T-helper 1 cell (primary cell): ENCODE measurements around the gene MACROH2A2.
"Not testable (repeated sequence)": the region's sequence is repeated elsewhere in the genome, so short reads cannot be mapped to it uniquely, and the experiment has no call there.

Experiments
- DNase-seq, 5 donors: peaks; one replicate each; pipeline ENCODE4 v3.0.0-alpha.2; 2012 to 2020

The MACROH2A2 gene

DNA sequence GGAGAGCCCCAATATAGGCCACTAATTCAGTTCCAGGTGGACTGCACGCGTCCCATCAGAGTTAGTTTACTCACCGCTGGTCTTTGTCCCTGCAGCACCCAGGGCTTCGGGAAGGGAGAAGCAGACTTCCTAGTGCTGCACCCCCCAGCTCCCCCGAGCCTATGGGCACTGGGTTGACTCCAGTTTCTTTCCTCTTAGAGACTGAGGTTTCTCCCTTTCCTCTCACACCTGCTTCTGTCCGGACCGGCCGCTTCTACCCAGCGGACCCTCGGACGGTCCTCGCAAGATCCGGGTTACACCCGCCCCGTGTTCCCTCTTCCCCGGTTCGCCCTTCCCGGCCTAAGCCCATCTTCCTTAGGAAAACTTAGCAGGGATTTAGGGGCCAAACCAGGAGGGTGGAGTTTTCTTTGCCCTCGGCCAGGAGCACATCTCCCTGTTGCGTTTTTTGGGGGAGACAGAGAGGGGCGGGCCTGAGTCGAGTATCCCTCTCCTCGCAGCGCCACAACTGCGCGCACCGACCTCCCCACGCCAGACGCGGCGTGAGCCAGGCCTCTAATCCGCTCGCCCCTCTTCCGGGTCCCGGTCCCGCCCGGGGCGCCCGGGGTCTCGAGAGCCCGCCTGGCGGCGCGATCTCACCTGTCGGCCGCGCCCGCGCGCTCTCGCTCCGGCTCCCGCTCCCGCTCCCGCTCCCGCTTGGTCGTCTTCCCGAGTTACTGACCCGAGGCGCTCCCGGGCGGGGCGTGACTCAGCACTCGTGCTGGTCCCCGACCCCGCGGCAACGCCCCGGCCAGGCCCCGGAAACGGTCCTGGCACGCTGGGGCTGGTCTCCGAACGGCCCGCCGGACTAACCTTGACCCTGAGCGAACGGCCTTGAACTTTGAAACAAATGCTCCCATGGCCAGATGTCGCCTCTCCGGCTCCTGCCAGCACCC lies 79.7 kb downstream of the MACROH2A2 start, which contains the start of gene AIFM2:
AIFM2 (minus strand) TSS at position 728 of the 932 bp plus-strand sequence. CDS start 8,741 bp downstream, outside the sequence.
- DNase-seq = peak in 3 of 5 donors; percentile 7 to 21 (median 17)

DNA sequence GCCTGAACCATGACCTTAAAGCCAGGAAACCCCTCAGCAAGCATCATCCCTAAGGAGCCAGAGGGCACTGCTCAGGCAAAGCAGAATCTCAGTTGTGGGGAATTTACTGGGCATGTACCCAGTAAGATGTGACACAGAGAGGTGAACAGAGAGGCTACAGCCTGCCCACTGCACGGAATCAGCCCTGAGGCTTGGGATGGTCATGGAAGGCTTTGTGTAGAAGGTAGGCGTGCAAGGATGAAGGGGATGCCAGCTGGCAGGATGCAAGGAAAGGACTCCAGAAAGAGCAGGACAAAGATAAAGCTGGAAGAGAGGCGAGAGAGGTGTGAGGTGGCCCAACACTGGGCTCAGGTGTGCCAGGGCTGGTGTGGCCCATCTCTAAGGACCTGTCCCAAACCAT lies 82.4 kb downstream of the MACROH2A2 start:
- no peak for DNase-seq

DNA sequence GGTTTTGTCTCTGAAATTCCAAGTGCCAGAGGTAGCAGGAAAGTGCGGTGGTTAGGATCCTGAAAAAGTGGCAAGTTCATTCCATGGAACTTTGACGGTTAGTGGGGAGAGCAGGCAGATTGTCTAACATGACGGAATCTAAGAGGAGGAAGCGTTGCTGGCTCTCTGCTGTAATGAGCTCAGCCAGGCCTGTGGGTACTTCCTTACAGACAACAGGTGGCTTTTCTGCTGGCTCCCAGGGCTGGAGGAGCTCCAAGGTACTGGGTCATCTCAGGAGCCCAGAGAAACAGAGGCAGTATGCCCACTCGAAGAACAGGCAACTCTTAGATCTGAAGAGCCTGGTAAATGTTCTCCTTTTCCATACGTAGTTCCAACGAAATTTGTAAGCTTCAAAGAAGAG lies 83.0 kb downstream of the MACROH2A2 start:
- no peak for DNase-seq

DNA sequence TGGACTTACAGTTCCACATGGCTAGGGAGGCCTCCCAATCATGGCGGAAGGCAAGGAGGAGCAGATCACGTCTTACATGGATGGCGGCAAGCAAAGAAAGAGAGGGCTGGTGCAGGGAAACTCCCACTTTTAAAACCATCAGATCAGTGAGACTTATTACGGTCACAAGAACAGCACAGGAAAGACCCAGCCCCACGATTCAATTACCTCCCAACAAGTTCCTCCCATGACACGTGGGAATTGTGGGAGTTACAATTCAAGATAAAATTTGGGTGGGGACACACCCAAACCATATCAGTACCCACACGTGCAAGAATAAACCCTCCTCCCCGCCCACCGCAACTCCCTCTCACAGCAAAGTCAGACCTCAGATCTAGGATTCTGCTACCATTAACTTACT lies 84.5 kb downstream of the MACROH2A2 start:
- no peak for DNase-seq

DNA sequence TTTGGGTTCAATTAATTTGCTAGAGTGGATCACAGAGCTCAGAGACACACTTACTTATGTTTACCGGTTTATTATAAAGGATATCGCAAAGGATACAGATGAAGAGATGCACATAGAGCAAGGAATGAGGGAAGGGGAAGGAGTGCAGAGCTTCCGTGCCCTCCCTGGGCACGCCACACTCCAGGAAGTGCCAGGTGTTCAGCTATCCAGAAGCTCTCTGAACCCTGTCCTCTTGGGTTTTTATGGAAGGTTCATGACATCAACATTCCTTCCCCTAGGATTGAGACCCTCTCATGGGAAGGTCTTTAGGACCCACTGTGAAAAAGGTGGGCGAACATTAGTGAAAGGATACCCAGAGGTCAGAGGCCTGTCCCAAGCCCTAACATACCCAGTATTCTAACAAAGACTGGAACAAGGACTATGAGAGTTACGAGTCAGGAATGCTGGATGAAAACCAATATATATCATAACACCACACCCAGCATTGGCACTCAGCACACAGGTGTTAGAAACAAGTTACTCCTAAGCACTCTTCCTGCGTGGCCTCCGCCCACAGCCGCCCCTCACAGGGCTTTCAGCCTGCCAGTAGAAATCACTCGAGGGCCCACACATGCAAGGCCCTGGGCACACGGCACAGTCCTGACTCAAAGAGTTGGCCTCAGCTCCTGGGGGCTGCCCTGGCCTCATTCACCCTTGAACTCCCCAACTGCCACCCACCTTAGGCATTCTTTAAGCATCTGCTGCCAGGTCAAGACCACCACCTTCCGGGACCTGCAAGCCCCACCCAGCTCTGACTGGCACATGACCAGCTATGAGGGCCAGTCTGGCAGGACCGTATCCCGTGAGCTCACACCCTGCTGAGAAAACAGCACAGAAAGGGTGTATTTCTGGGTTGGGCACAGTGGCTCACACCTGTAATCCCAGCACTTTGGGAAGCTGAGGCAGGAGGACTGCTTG lies 85.6 kb downstream of the MACROH2A2 start:
- no peak for DNase-seq

DNA sequence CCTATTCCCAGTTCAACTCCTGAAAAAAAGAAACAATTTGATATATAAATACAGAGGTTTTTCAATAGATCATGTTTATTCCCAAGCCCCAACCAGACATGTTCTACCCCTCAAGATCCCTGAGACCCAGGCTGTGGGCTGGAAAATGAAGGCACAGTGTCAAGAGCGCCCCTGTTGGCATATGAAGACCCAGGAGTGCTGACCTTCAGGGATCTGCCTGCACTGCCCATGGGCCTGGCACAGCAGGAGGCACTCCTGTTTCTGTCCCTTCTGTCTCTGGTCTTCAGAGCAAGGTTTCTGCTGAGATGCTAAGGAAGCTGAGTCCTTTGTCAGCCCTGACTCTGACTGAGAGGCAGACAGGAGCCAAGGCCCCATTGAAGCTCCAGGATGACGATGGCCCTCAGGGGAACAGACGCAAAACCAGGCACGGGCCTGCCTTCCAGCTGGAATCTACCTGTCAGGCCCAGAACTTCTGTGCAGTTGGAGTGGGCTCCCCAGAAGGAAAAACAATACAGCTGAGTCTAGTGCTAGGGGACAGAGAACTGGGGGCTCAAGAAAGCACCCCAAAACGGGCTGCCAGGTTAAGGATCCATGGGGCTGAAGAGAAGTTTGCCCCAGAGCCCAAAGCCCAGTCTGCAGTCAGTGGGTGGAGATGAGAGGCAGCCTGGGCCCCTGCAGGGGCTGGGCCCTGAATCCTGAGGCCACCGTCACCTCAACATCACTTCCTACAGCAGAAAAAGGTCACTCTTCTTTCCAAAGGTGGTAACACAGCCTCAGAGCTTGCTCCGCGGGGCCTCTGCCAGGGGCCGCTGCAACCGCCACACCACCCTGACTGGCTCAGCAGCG lies 86.7 kb downstream of the MACROH2A2 start:
- no peak for DNase-seq

DNA sequence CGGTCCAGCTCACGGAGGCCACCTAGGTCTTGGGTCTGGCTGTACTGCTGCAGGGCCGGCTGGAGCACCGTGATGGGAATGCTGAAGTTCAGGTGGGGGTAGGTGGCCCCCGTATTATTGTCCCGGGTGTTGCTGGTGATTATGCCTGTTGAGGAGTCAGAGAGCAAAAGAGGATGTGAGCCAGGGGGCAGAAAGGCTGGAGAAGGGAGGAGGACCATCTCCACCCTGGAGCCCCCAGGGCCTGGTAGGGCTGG lies 87.3 kb downstream of the MACROH2A2 start:
- no peak for DNase-seq

DNA sequence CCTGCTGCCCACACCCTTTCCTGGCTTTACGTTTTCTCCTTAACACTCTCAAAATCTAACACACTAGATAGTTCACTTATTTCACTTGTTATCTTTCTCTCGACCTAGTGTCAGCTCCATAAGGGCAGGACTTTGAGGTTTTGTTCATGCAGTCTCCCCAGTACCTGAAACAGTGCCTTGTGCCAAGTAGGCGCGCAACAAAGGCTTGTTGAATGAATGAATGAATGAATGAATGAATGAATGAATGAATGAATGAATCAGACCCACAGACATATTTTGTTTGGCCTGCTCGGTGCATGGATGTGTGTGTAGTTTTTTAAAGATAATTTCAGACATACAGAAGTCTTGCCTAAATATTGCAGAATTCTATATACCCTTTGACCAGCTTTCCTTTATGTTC lies 87.7 kb downstream of the MACROH2A2 start:
- DNase-seq = no peak

DNA sequence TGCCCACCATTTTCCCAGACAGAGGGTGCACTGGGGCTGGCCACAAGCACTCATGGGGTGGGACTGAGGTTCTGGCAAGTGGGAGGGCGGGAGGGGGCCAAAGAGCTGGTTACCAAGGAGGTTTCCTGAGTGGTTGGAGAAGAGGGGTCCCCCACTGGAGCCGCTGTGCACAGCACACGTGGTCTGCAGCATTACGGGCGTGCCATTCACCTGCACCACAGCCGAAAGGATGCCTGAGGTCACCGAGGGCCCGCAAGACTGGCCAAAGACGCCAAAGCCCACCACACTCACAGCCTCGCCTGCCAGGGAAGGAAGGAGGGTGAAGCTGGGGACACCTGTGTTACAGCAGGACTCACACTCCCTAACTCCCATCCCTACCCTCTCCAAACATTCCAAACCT lies 89.9 kb downstream of the MACROH2A2 start:
- no peak for DNase-seq

DNA sequence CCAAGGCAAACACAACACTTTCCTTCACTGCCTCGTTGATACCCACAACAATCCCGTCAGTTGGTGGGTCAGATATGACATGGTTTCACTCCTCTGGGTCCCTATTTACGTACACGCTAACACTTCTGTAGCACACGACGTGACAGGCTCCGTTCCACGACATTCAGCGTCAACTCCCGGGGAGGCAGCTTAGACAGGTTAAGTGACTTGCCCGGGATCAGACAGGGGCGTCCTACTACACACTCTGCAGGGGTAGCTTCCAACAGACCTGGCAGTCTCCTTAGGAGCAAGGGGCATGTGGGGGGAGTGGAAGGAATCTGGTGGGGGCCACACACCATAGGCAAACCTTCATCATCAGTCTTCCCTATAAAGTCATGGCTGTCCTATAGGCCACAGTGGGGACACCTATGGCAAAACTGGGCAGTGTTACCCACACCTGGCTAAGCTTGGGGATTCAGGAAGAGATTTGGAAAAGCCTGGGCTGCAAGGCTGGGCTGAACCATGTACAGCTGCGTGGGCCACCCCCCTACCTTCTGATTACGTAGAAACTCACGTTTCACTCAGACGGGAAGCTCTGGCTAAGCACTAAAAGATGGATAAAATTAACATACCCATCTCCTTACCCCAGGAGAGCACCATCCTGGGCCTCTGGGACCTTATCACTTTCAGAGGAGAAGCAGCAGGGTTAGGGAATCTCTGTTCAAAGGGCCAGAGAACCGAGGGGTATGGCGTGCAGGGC lies 91.9 kb downstream of the MACROH2A2 start:
- DNase-seq = no peak

DNA sequence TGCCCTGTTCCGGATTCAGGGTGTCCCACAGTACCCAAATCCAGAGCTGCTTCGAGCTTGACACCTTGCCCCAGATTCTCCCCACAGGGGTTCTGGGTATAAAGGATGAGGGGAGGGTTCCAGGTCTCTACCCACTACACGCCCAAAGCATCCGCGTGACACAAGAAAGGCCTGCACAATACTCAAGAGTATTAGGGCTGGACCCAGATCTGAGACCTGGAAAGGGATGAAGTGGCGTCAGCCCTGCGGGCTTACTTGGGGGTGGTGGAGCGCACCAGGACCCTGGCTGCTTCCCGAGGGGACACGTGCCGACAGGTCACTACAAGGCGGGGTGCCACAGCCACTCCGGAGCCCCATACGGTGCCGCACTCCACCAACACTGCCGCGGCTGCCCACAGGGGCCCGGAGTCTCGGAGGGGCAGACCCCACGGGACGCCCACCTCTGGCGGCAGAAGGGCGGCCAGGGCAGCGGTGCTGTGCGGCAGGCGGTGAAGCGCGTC lies 92.6 kb downstream of the MACROH2A2 start:
- peak in 1 of 5 donors; percentile 26 for DNase-seq

DNA sequence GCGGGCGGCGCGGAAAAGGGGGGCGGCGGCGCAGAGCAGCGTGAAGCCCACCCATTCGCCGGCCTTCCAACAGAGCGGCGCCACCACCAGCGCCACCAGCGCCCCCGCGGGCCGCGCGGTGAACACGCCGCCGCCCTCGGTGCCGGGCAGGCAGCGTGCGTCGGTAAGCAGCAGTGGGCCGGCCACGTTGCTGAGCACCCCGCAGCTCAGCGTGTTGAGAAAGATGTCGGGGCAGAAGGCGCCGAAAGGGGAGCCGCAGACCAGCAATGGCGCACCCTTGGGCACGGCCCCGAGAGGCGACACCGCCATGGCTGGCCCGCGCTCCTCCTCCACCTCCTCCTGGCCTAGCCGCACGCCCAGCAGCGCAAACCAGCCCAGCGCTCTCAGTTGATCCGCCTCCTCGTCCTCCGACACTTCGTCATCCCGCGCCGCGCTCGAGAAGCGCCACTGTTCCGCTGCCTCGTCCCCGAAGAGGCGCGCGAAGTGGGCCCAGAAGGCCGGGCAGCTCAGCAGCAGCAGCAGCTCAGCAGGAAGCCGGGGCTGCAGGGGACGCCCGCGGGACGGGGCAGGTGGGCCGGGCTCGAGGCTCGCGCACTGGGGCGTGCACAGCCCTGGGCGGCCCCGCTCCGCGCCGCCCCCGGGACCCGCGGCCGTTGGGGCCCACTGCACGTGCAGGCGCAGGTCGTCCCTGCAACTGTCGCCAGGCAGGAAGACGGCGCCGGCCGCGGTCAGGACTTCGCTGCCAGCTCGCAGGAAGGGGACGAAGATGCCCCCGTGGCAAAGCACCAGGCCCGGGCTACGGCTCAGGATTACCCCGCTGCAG lies 93.2 kb downstream of the MACROH2A2 start:
- peak; percentile 57 to 74 (median 70) for DNase-seq

DNA sequence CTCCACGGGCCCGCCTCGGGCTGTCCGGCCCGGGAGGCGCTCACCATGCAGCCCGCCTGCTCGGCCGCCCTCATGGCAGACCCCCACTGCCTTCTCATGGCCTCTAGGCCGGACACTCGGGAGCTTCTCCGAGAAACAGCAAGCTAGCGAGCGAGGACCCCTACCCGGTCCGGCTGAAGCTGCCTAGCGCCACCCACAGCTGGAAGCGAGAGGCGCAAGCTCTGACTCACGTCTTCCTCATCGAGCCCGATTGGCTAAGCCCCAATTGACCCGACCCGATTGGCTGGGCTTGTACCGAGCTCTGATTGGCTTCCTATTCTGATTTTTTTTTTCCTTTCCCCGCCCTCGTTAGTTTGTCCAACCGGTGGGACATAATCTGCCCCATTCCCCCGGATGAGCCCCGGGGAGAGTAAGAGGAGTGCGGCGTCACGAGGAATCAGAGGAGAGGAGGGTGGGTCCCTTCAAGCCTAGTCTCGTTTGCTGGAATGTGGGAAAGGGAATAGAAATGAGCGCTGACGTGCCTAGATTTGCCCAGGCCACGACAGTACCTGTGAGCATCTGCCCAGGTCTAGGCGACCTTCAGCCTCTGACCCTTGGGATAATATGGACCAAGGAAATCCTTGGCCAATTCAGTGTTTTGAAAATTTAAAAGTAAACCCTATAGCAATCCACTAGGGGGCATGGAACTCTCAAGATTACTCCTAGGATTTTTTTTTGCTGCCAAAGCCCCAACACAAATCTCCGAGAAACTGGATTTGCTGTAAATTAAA lies 94.0 kb downstream of the MACROH2A2 start, which contains the start of gene TYSND1:
TYSND1 (minus strand) TSS at position 212 of the 770 bp plus-strand sequence; CDS start at position 98, 114 bp downstream.
- DNase-seq = peak; percentile 83 to 93 (median 86)

DNA sequence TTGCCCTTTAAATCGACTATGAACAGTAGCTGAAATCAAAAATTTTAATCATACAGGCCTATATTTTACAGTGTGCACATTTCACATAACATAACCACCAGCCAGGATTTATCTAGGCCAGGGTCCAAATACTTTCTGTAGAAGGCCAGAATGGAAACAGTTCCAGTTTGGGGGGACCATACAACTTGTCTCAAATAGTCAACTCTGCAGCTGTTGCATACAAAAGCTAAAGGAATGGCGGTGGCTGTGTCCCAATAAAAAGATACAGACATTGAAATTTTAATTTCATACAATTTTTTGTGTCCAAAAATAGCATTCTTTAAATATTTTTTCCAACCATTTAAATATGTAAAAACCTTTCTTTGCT lies 94.6 kb downstream of the MACROH2A2 start:
- DNase-seq = no peak

DNA sequence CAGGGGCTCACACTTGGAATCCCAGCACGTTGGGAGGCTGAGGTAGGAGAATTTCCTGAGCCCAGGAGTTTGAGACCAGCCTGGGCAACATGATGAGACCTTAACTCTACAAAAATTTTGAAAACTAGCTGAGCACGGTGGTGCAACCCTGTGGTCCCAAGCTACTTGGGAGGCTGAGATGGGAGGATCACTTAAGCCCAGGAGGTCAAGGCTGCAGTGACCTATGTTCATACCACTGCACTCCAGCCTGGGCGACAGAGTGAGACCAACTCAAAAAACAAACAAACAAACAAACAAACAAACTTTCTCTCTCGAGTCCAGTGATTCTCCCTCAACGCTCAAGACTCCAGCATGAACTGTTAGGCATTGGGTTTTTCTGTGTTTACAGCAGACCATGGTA lies 95.9 kb downstream of the MACROH2A2 start:
- no peak for DNase-seq

DNA sequence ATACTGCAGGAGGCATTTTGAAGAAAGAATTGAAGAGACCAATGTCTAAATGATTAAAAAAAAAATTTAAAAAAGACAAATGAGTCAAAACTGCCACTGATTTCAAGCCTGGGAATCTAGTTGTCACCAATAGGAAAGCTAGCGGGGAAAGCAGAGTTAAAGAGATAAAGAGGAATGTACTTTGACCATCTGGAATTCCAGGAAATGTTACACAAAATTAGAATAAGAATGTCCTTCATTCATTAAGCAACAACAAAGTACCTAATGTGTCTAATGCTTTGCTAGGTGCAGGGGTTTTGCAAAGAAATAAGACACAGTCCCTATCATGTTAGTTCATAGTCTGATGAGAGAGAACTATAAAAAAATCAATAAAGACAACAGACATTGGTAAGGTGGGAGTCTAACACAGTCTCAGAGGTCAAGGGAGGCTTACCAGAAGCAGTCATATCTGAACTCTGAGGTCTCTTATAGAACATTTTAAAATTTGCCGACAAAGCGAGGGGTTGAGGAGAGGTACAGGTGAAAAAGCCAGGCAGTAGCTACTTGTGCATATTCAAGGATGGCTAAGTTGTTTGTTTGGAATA lies 102.7 kb downstream of the MACROH2A2 start:
- no peak for DNase-seq

DNA sequence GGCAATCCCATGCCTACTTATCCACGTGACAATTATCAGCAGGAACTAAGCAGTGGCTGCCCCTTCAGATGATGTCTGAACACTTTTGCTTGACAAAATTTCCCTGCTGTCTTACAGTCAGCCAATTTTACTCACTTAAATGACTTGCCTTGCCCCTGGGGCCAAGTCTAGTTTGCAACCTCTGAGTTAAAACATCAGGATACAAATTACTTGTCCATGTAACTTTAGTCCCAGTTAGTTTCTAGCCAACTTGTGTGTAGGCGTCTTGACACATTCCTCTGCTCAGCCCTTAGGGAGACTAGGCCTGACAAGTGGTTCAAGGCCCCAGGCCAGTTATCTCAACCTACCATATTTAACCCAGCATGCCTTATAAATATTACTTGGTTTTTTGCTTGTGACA lies 105.5 kb downstream of the MACROH2A2 start:
- no peak for DNase-seq

DNA sequence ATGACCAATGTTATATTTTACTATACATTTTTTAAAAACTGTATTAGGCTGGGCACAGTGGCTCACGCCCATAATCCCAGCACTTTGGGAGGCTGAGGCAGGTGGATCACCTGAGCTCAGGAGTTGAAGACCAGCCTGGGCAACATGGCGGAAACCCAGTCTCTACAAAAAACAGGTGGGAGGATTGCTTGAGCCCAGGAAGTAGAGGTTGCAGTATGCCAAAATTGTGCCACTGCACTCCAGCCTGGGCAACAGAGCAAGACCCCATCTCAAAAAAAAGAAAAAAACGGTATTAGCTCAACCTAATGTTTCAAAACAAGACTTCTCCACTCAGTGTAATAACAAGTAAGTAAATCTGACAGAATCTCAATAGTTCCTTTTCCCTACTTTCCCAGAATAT lies 106.7 kb downstream of the MACROH2A2 start:
- not testable (repeated sequence) for DNase-seq

DNA sequence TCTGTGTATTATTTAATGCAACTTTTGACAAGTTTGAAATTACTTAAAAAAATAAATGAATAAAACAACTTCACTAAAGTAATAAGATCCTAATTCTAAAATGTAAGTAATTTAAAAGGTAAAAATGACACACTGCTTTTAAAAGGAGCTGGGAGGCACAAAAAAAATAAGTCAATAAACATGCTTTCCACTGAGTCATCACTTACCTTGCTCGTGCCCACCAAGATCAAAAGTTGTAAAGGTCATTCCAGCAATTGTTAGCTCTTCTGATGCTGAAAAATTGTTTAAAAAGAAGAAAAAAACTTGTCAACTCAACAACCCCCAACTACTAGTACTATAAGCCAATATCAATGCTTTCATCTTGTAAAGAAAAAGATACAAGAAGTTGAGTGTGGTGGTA lies 108.2 kb downstream of the MACROH2A2 start:
- DNase-seq = no peak
